Nephron (organoid): ENCODE results near the gene TRAK1.
A peak's percentile ranks its signal among the peaks of the same experiment; 100 is the strongest.

Source experiments
- H3K27ac Mint-ChIP-seq, 3 experiments: 2 replicates each; pipeline ENCODE4 v1.8.0; 2020; ENCODE audit warnings: mixed read lengths in 3 of 3, mild to moderate bottlenecking in 2 of 3, moderate library complexity in 1 of 3
- H3K27me3 Mint-ChIP-seq: 2 replicates; pipeline ENCODE4 v1.8.0; 2021; ENCODE audit warnings: low read depth, mild to moderate bottlenecking, moderate library complexity, mixed read lengths
- H3K36me3 Mint-ChIP-seq: 2 replicates; pipeline ENCODE4 v1.8.0; 2020; ENCODE audit warnings: low read depth, mixed read lengths
- H3K4me1 Mint-ChIP-seq: 2 replicates; pipeline ENCODE4 v1.8.0; 2020; ENCODE audit warnings: mixed read lengths
- H3K4me3 Mint-ChIP-seq, 3 experiments: 2 replicates each; pipeline ENCODE4 v1.8.0; 2020; ENCODE audit warnings: mild to moderate bottlenecking in 3 of 3, mixed read lengths in 3 of 3, moderate library complexity in 2 of 3
- H3K9me3 Mint-ChIP-seq: 2 replicates; pipeline ENCODE4 v1.8.0; 2020; ENCODE audit warnings: mixed read lengths
- TF ChIP-seq, protein P1 (sequence below), 3 experiments: fragments of 200-600 bp; sonication (generic); IDR thresholded peaks; one replicate each; pipeline ENCODE4 v1.5.0; 2021; ENCODE audit warnings: antibody characterized with exemption in 3 of 3; ENCODE audit not compliant: unreplicated experiment in 3 of 3

The TRAK1 gene

GRCh38 chr3:42179110-42179725 is 88.1 kb downstream of the TRAK1 start:
- peak overlapping the region; percentile 49 to 64 (median 60) for H3K4me3 Mint-ChIP-seq
- H3K4me1 Mint-ChIP-seq: peaks cover 47% of the 10 kb centered on the region
- H3K27me3 Mint-ChIP-seq: no peaks in the 10 kb centered on the region
- H3K9me3 Mint-ChIP-seq: no peaks in the 10 kb centered on the region
- H3K36me3 Mint-ChIP-seq: peaks cover 5% of the 10 kb centered on the region
- TF ChIP-seq, protein P1, sequence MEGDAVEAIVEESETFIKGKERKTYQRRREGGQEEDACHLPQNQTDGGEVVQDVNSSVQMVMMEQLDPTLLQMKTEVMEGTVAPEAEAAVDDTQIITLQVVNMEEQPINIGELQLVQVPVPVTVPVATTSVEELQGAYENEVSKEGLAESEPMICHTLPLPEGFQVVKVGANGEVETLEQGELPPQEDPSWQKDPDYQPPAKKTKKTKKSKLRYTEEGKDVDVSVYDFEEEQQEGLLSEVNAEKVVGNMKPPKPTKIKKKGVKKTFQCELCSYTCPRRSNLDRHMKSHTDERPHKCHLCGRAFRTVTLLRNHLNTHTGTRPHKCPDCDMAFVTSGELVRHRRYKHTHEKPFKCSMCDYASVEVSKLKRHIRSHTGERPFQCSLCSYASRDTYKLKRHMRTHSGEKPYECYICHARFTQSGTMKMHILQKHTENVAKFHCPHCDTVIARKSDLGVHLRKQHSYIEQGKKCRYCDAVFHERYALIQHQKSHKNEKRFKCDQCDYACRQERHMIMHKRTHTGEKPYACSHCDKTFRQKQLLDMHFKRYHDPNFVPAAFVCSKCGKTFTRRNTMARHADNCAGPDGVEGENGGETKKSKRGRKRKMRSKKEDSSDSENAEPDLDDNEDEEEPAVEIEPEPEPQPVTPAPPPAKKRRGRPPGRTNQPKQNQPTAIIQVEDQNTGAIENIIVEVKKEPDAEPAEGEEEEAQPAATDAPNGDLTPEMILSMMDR (IDR thresholded peaks at IDR 0.05; ENCODE audit: unreplicated experiment in 3 of 3): no peak
- peak overlapping the region; percentile 64 to 93 (median 90) for H3K27ac Mint-ChIP-seq

DNA sequence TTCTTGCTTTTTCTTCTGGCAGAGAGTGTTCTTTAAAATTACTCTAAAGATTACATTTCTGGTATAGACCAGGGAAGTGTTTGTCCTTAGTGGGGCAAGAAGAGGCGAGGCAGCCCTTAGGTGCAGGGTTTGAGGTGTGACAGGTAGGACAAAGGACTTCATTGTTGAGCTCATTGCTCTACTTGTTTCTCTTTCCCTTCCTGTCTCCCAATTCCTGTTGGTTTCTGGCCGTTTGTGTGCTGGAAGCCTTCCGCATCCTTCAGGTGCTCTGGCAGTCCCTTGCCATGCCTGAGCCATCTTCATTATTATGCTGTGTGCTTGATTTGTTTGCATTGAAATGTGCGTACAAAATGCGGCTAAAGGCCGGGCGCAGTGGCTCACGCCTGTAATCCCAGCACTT is 89.7 kb downstream of the TRAK1 start:
- Mint-ChIP-seq H3K36me3 (peaks cover 14% of the 10 kb centered on the region), H3K4me3 (no peak overlapping the region), H3K4me1 (peaks cover 39% of the 10 kb centered on the region), H3K9me3 (no peaks in the 10 kb centered on the region), H3K27ac (no peak overlapping the region), H3K27me3 (no peaks in the 10 kb centered on the region)
- TF ChIP-seq, protein P1 (IDR thresholded peaks at IDR 0.05; ENCODE audit: unreplicated experiment in 3 of 3): no peak

DNA sequence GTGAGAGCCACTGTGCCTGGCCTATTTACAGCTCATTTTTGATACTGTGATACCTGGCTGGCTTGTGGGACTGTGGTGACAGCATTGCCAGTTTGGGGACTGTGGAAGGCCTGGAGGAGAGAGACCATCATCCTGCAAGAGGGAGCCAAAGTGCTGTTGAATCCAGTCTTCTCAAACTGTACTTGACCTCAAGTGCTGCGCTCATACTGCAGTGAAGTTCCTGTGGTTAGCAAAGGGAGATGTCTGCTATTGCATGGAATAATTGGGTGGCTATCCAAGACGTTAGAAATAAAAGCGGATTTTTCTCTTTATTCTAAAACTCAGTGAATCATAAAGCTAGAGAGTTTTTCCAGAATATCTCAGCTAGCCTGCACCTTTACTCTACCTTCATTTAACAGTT is 91.4 kb downstream of the TRAK1 start:
- Mint-ChIP-seq H3K27ac (no peak overlapping the region), H3K9me3 (no peaks in the 10 kb centered on the region), H3K4me3 (no peak overlapping the region), H3K4me1 (peaks cover 28% of the 10 kb centered on the region), H3K36me3 (peaks cover 14% of the 10 kb centered on the region), H3K27me3 (no peaks in the 10 kb centered on the region)
- TF ChIP-seq, protein P1 (IDR thresholded peaks at IDR 0.05; ENCODE audit: unreplicated experiment in 3 of 3): no peak

- H3K27ac Mint-ChIP-seq: peak overlapping the region in 2 of 3 experiments; percentile 7 to 20
- H3K4me1 Mint-ChIP-seq: peaks cover 19% of the 10 kb centered on the region
- TF ChIP-seq, protein P1 (IDR thresholded peaks at IDR 0.05; ENCODE audit: unreplicated experiment in 3 of 3): no peak
- H3K9me3 Mint-ChIP-seq: no peaks in the 10 kb centered on the region
- peaks cover 24% of the 10 kb centered on the region for H3K36me3 Mint-ChIP-seq
- no peaks in the 10 kb centered on the region for H3K27me3 Mint-ChIP-seq
- no peak overlapping the region for H3K4me3 Mint-ChIP-seq
Measured at GRCh38 chr3:42183991-42184632, 93.0 kb downstream of the TRAK1 start.

- Mint-ChIP-seq H3K27me3 (no peaks in the 10 kb centered on the region), H3K4me1 (peaks cover 12% of the 10 kb centered on the region), H3K4me3 (no peak overlapping the region), H3K36me3 (peaks cover 24% of the 10 kb centered on the region), H3K9me3 (no peaks in the 10 kb centered on the region), H3K27ac (peak overlapping the region in 2 of 3 experiments; percentile 7 to 20)
- TF ChIP-seq, protein P1 (IDR thresholded peaks at IDR 0.05; ENCODE audit: unreplicated experiment in 3 of 3): no peak
Measured at GRCh38 chr3:42184651-42185443, 93.7 kb downstream of the TRAK1 start.
